Neural cell (in vitro differentiated cells): ENCODE results near the gene AGL. TPM values are rescaled to one million over a fixed set of nuclear protein-coding genes. Genes with fewer than 3 reads are reported as not detected.

Experiments used
- H2AFZ ChIP-seq: fragments of 200-600, 300-800 bp; sonication (generic), shearing (Covaris generic); 2 replicates; pipeline ENCODE4 v1.6.0; 2014; ENCODE audit warnings: low read depth, mild to moderate bottlenecking, antibody characterized with exemption, low read length, moderate library complexity
- H3F3A ChIP-seq: fragments of 200-600 bp; shearing (Covaris generic); 2 replicates; pipeline ENCODE4 v1.6.1; 2016; ENCODE audit warnings: mild to moderate bottlenecking, moderate library complexity, mixed read lengths, antibody characterized with exemption, low read length; ENCODE audit not compliant: insufficient read depth, poor library complexity, severe bottlenecking
- H3K27ac ChIP-seq: fragments of 200-600, 300-800 bp; sonication (generic), shearing (Covaris generic); 2 replicates; pipeline ENCODE4 v1.5.1; 2014; ENCODE audit warnings: mild to moderate bottlenecking, low read length, moderate library complexity
- H3K27me3 ChIP-seq: fragments of 300-800, 200-600 bp; sonication (generic), shearing (Covaris generic); 2 replicates; pipeline ENCODE4 v1.6.0; 2014; ENCODE audit warnings: mild to moderate bottlenecking, low read depth, low read length, moderate library complexity; ENCODE audit not compliant: insufficient read depth
- H3K36me3 ChIP-seq: fragments of 300-800, 200-600 bp; sonication (generic), shearing (Covaris generic); 2 replicates; pipeline ENCODE4 v1.5.1; 2014; ENCODE audit warnings: mild to moderate bottlenecking, antibody characterized with exemption, low read length, moderate library complexity; ENCODE audit not compliant: insufficient read depth
- H3K4me2 ChIP-seq: fragments of 300-800, 200-600 bp; sonication (generic), shearing (Covaris generic); 2 replicates; pipeline ENCODE4 v1.6.0; 2014; ENCODE audit warnings: mild to moderate bottlenecking, low read length
- H3K4me3 ChIP-seq: fragments of 300-800, 200-600 bp; sonication (generic), shearing (Covaris generic); 2 replicates; pipeline ENCODE4 v1.5.1; 2014; ENCODE audit warnings: mild to moderate bottlenecking, low read length, moderate library complexity
- H3K79me2 ChIP-seq: fragments of 200-600 bp; shearing (Covaris generic); replicated peaks from 2 replicates; pipeline ENCODE4 v1.6.0; 2014; ENCODE audit warnings: mild to moderate bottlenecking, low read length, moderate library complexity; ENCODE audit not compliant: insufficient read depth
- H3K9ac ChIP-seq: fragments of 300-800, 200-600 bp; sonication (generic), shearing (Covaris generic); 2 replicates; pipeline ENCODE4 v1.6.1; 2016; ENCODE audit warnings: mild to moderate bottlenecking, low read length, mixed read lengths
- H3K9me2 ChIP-seq: fragments of 200-600 bp; shearing (Covaris generic); 2 replicates; pipeline ENCODE4 v1.6.1; 2016; ENCODE audit warnings: mild to moderate bottlenecking, low read length, mixed read lengths; ENCODE audit not compliant: insufficient read depth
- H3K9me3 ChIP-seq: fragments of 200-600, 300-800 bp; sonication (generic), shearing (Covaris generic); 2 replicates; pipeline ENCODE4 v1.6.1; 2016; ENCODE audit warnings: mild to moderate bottlenecking, mixed run types, low read length, moderate library complexity, mixed read lengths
- H4K20me1 ChIP-seq: fragments of 200-600 bp; shearing (Covaris generic); 2 replicates; pipeline ENCODE4 v1.6.1; 2016; ENCODE audit warnings: mild to moderate bottlenecking, mixed run types; ENCODE audit not compliant: insufficient read depth
- EP300 ChIP-seq: fragments of 450-650 bp; conservative IDR thresholded peaks from 2 replicates; pipeline ENCODE4 v1.6.1; 2014; ENCODE audit warnings: antibody characterized with exemption, mild to moderate bottlenecking, moderate library complexity; ENCODE audit not compliant: poor library complexity, severe bottlenecking
- EZH2 ChIP-seq: fragments of 200-600, 300-800 bp; shearing (Covaris generic), sonication (generic); IDR thresholded peaks from 2 replicates; pipeline ENCODE4 v1.6.1; 2014; ENCODE audit warnings: antibody characterized with exemption, low read length, borderline replicate concordance, mild to moderate bottlenecking; ENCODE audit not compliant: insufficient read depth, poor library complexity, severe bottlenecking
- MXI1 ChIP-seq: fragments of 450-650 bp; conservative IDR thresholded peaks from 2 replicates; pipeline ENCODE4 v1.6.1; 2014; ENCODE audit warnings: antibody characterized with exemption, mild to moderate bottlenecking; ENCODE audit not compliant: poor library complexity, severe bottlenecking
- POLR2AphosphoS5 ChIP-seq: IDR thresholded peaks from 2 replicates; pipeline ENCODE4 v1.6.1; 2012
- RAD21 ChIP-seq: fragments of 450-650 bp; conservative IDR thresholded peaks from 2 replicates; pipeline ENCODE4 v1.6.1; 2014; ENCODE audit warnings: antibody characterized with exemption, mild to moderate bottlenecking, moderate library complexity
- SMC3 ChIP-seq: fragments of 450-650 bp; conservative IDR thresholded peaks from 2 replicates; pipeline ENCODE4 v1.6.1; 2014; ENCODE audit warnings: antibody characterized with exemption, mild to moderate bottlenecking, moderate library complexity; ENCODE audit not compliant: poor library complexity
- TAF1 ChIP-seq: IDR thresholded peaks from 2 replicates; pipeline ENCODE4 v1.6.1; 2012; ENCODE audit warnings: low read depth
- polyA plus RNA-seq: library from polyadenylated mRNA; depleted of rRNA; stranded (reverse); fragments of >200 nt; gene quantifications from 2 replicates; pipeline ENCODE4 v1.2.3, GENCODE V29; 2014
- TF ChIP-seq, protein P1 (sequence below): fragments of 450-650 bp; IDR thresholded peaks from 2 replicates; pipeline ENCODE4 v1.5.1; 2014; ENCODE audit warnings: antibody characterized with exemption, mild to moderate bottlenecking, moderate library complexity; ENCODE audit not compliant: poor library complexity, severe bottlenecking
- TF ChIP-seq, protein P2 (sequence below): IDR thresholded peaks from 2 replicates; pipeline ENCODE4 v1.6.1; 2012; ENCODE audit warnings: borderline replicate concordance

AGL gene
- polyA plus RNA-seq, 1 donor from 2014 or later = 17.7 TPM

DNA sequence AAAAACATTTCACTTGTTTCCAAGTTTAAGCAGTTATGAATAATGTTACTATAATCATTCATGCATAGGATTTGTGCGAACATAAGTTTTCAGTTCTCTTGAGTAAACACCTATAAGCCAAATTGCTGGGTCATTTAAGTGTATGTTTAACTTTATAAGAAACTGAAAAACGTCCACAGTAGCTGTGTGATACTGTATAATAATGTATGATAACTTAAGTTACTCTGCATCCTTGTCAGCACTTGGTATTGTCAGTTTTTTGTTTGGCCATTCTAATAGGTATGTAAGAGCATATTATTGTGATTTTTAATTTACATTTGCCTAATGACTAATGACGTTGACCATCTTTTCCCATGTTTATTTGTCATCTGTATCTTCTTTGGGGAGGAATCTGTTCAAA, 105.2 kb downstream of the AGL start:
- Histone ChIP-seq H3K9me3 (no peaks in the 10 kb centered on the region), H3K27me3 (no peaks in the 10 kb centered on the region)

DNA sequence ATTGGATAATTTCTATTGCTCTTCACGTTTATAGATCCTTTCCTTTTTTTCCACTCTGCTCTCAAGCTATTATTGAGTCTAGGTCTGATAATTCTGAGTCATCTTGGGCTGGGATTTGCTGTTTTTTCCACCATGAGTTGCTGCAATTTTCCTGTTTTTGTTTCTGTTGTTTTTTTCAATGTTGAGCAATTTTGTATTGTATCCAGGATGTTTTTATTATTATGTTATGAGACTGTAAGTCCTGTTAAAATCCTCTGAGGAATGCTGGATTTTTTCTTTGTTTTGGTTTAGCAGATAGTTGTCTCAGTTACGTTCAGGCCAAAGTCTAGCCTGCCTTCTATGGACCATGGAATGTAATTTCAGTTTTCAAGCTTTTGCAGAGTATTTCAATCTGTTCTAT, 106.6 kb downstream of the AGL start:
- Histone ChIP-seq H3K36me3 (no peaks in the 10 kb centered on the region), H3K27ac (no peak overlapping the region), H3K4me2 (no peak overlapping the region), H2AFZ (no peak overlapping the region), H4K20me1 (no peaks in the 10 kb centered on the region), H3F3A (no peaks in the 10 kb centered on the region), H3K9me3 (no peaks in the 10 kb centered on the region), H3K27me3 (no peaks in the 10 kb centered on the region), H3K4me3 (no peak overlapping the region), H3K9ac (no peak overlapping the region), H3K9me2 (no peaks in the 10 kb centered on the region), H3K79me2 (no peaks in the 10 kb centered on the region)
- no peak for TF ChIP-seq EP300
- no peak for TF ChIP-seq POLR2AphosphoS5
- no peak for TF ChIP-seq TAF1
- TF ChIP-seq, protein P1, sequence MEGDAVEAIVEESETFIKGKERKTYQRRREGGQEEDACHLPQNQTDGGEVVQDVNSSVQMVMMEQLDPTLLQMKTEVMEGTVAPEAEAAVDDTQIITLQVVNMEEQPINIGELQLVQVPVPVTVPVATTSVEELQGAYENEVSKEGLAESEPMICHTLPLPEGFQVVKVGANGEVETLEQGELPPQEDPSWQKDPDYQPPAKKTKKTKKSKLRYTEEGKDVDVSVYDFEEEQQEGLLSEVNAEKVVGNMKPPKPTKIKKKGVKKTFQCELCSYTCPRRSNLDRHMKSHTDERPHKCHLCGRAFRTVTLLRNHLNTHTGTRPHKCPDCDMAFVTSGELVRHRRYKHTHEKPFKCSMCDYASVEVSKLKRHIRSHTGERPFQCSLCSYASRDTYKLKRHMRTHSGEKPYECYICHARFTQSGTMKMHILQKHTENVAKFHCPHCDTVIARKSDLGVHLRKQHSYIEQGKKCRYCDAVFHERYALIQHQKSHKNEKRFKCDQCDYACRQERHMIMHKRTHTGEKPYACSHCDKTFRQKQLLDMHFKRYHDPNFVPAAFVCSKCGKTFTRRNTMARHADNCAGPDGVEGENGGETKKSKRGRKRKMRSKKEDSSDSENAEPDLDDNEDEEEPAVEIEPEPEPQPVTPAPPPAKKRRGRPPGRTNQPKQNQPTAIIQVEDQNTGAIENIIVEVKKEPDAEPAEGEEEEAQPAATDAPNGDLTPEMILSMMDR = no peak
- no peak for TF ChIP-seq SMC3
- TF ChIP-seq, protein P2, sequence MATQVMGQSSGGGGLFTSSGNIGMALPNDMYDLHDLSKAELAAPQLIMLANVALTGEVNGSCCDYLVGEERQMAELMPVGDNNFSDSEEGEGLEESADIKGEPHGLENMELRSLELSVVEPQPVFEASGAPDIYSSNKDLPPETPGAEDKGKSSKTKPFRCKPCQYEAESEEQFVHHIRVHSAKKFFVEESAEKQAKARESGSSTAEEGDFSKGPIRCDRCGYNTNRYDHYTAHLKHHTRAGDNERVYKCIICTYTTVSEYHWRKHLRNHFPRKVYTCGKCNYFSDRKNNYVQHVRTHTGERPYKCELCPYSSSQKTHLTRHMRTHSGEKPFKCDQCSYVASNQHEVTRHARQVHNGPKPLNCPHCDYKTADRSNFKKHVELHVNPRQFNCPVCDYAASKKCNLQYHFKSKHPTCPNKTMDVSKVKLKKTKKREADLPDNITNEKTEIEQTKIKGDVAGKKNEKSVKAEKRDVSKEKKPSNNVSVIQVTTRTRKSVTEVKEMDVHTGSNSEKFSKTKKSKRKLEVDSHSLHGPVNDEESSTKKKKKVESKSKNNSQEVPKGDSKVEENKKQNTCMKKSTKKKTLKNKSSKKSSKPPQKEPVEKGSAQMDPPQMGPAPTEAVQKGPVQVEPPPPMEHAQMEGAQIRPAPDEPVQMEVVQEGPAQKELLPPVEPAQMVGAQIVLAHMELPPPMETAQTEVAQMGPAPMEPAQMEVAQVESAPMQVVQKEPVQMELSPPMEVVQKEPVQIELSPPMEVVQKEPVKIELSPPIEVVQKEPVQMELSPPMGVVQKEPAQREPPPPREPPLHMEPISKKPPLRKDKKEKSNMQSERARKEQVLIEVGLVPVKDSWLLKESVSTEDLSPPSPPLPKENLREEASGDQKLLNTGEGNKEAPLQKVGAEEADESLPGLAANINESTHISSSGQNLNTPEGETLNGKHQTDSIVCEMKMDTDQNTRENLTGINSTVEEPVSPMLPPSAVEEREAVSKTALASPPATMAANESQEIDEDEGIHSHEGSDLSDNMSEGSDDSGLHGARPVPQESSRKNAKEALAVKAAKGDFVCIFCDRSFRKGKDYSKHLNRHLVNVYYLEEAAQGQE = no peak
- TF ChIP-seq MXI1 = no peak
- TF ChIP-seq EZH2 = no peak
- TF ChIP-seq RAD21 = no peak

More for the DNA sequence above, 105.2 kb downstream of the AGL start:
- no peaks in the 10 kb centered on the region for H4K20me1 ChIP-seq
- no peaks in the 10 kb centered on the region for H3K79me2 ChIP-seq
- no peak overlapping the region for H3K4me3 ChIP-seq
- no peaks in the 10 kb centered on the region for H3K9me2 ChIP-seq
- no peak overlapping the region for H3K27ac ChIP-seq
- no peaks in the 10 kb centered on the region for H3K36me3 ChIP-seq
- H3F3A ChIP-seq = no peaks in the 10 kb centered on the region
- H3K4me2 ChIP-seq = no peak overlapping the region
- H3K9ac ChIP-seq = no peak overlapping the region
- TF ChIP-seq, protein P1 = no peak
- no peak for TF ChIP-seq RAD21
- TF ChIP-seq, protein P2 = no peak
- TF ChIP-seq MXI1 = no peak
- no peak for TF ChIP-seq EZH2
- TF ChIP-seq POLR2AphosphoS5 = no peak
- no peak for TF ChIP-seq SMC3
- no peak for TF ChIP-seq EP300
- no peak for TF ChIP-seq TAF1
- H2AFZ ChIP-seq = no peak overlapping the region
